Stimulated activated CD4-positive, alpha-beta T cell treated with anti-CD3 and anti-CD28 coated beads, Interleukin-15, amount 100 ng/mL, for 48 hours (primary cell): ENCODE measurements around the gene TSPAN9.
"Not testable (repeated sequence)": the region's sequence is repeated elsewhere in the genome, so short reads cannot be mapped to it uniquely, and the experiment has no call there.

ENCODE experiments used
- DNase-seq, 2 donors: peaks; one replicate each; pipeline ENCODE4 v3.0.0-alpha.2; 2020; ENCODE audit warnings: low read depth in 2 of 2

Gene TSPAN9

DNA sequence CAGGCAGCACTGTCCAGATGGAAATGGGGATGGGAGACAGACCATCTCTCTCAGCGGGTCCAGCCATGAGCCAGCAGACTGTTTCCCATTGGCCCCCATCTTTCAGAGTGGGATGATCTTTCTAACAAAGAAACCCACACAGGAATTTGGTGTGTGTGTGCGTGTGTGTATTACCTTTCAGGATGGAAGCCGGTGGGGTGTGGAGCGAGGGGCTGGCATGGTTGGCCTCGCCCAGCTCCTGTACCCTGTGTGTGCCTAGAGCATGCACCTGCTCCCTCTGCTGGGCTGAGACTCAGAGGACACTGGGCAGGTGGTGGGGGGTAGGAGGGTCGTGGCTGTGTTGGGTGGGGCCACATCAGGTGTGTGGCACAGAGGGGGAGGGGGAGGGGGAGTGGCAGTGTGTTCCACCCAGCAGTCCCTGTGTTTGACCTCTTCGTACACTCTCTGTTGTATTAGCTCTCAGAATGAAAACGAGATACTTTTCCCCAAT is 33.0 kb upstream of the TSPAN9 start:
- no peak for DNase-seq

DNA sequence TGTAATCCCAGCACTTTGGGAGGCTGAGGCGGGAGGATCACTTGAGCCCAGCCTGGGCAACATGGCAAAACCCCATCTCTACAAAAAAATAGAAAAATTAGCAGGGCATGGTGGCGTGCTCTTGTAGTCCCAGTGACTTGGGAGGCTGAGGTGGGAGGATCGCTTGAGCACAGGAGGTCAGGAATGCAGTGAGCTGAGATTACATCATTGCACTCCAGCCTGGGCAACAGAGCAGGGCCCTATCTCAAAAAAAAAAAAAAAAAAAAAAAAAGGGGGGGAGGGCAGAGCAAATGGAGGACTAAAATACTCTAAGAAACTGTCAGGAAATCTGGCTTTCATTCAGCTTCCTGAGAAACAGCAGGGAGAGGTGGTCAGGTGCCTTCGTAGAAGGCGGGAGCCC is 31.7 kb upstream of the TSPAN9 start:
- DNase-seq = no peak

DNA sequence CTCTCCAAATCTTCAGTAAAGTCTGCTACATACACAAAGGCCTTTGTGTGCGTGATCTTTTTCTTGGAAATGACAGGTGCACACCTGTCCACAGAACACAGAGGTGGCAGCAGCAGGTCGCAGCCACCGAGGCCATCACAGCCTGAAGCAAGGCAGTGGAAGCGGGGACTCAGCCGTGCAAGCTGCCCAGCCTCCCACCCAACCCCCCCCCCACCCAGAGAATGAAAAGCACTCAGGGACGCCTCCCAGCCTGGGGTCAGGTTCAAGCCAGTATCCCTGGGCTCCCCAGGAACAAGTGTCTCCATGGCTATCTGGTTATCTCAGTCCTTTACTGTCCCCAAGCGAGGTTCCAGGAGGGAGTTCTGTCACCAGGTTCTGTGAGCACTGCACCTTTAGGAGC is 31.2 kb upstream of the TSPAN9 start:
- DNase-seq = no peak

DNA sequence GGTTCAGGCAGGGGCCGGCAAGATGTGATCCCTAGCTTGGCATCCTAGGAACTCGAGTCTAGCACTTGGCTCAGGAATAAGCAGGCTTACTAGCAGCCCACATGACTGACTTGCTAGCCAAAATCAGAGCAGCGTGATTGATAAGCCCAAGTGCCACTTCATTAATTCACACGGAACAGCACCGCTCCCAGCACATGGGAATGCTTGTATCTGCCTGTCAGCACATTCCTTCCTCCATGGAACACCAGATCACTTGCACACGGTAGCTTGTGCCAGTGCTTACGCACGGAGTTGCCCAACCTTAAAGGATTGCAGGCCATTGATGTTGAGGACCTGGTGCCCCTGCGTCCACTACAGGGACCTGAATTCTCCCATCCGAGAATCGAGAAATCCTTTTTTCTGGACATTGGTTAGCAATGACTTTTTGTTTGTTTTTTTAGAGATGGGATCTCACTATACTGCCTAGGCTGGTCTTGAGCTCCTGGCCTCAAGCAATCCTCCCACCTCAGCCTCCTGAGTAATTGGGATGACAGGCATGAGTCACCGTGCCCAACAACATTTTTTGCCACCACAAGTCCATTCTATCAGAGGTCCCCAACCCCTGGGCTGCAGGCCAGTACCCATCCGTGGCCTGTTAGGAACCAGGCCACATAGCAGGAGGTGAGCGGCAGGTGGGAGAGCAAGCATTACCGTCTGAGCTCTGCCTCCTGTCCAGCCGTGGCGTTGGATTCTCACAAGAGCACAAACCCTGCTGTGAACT is 30.6 kb upstream of the TSPAN9 start:
- no peak for DNase-seq

DNA sequence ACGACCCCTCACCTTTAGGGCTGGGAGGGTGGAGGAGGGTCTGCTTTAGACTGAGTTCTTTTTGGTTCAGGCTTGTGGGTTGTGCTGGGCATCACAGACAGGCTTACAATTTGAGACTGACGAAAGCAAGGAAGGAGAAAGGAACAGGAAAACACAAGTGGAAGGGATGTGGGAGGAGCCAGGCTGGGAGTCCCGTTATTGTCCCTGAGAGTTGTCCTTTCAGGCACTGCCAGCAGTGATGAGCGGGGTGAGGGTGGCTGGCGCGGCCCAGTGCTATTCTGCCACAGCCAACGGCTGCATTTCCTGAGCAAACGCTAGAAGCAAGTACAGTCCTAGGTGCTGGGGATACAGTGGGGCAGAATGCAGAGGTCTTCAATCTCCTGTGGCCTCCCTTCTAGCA is 29.2 kb upstream of the TSPAN9 start:
- DNase-seq = no peak

DNA sequence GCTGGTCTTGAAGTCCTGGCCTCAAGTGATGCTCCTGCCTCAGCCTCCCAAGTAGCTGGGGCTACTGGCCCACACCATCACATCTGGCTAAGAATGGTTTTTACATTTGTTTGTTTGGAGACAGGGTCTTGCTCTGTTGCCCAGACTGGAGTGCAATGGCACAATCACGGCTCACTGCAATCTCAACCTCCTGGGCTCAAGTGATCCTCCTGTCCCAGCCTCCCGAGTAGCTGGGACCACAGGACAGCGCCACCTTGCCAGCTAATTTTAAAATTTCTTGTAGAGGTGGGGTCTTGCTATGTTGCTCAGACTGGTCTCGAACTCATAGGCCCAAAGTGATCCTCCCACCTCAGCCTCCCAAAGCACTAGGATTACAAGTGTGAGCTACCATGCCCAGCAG is 28.6 kb upstream of the TSPAN9 start:
- DNase-seq = no peak

DNA sequence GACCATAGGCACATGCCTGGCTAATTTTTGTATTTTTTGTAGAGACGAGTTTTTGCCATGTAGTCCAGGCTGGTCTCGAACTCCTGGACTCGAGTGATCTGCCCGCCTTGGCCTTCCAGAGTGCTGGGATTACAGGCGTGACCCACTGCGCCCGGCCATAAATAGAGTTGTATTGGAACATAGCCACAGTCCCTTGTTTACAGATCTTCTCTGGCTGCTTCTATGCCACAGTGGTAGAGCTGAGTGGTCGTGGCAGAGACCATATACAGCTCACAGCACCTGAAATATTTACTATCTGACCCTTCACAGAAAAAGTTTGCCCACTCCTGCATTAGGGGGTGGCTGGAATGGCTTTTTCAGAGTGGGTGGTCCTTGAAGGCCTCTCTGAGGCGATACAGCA is 28.0 kb upstream of the TSPAN9 start:
- DNase-seq = no peak

DNA sequence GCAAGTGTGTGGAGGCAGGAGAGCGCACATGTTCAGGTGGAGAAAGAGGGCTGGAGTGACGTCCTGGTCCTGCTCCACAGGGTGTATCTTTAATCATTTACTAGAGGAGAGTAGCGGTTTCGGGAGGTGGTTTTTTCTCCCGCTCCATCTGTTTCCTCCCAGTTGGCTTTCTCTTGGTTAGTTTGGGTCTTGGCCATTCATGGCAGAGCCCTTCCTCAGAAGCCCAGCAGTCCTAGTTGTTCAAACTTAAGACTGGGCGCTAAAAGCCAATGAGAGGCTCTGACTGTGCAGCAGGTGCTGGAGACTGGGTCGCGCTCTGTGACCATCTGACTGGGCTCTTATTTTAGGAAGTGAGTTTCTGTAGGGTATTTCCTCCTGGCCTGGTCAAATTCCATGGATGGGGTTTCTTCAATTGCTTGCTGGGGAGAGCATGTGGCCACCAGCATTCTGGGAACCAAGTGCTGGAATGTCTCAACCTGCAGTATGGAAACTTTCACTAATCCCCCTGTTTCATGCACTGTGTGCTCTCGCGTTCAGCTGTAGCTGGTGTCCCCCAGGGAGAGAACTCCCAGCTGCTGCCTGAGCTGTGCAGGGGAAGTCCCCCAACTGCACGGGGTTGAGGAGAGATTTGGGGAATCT is 27.4 kb upstream of the TSPAN9 start:
- no peak for DNase-seq

DNA sequence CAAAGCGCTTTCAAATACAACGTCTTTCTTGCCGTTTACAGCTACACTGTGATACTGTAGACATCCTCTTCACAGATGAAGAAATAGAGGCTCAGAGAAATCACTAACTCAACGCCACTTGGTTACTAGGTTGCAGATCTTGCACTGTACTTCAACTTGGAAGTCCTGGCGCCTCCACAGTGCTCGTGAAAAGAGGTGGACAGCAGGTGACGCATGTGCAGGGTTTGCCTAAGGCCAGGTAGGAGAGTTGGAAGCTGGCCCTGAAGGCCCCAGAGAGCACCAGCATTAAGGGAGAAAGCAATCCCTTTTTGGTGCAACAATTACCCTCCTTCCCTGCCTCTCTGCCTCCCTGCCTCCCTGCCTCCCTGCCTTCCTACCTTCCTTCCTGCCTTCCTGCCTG is 22.8 kb upstream of the TSPAN9 start:
- DNase-seq = no peak

DNA sequence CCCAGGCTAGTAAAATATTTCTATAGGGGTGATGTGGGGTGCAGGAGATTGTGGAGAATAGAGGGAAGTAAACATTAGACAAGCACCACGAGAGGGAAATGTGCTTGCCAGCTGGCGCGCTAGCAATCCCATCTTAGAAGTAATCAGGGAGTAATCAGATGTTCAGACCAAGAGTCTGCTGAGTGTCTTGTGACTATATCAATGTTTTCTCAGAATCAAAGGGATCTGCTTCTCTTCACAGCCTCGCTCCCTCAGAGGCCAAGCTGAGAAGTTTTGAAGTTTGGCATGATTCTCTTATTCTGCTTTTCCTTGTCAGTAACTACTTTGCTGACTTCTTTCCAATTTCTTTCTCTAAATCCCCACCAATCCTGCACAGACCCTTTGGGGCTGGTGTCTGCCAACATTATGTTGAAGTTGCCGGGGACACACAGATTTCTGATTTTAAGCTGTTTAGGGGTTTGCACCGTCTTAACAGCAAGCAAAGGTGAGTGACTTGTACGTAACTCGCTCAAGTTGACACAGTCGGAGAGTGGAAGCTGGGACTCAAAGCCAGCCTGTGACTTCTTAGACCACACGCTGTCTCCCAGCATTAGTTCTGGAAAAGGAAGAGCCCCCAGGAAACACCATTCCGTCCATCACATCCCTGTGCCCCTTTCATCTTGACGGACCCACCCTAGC is 22.0 kb upstream of the TSPAN9 start:
- no peak for DNase-seq

DNA sequence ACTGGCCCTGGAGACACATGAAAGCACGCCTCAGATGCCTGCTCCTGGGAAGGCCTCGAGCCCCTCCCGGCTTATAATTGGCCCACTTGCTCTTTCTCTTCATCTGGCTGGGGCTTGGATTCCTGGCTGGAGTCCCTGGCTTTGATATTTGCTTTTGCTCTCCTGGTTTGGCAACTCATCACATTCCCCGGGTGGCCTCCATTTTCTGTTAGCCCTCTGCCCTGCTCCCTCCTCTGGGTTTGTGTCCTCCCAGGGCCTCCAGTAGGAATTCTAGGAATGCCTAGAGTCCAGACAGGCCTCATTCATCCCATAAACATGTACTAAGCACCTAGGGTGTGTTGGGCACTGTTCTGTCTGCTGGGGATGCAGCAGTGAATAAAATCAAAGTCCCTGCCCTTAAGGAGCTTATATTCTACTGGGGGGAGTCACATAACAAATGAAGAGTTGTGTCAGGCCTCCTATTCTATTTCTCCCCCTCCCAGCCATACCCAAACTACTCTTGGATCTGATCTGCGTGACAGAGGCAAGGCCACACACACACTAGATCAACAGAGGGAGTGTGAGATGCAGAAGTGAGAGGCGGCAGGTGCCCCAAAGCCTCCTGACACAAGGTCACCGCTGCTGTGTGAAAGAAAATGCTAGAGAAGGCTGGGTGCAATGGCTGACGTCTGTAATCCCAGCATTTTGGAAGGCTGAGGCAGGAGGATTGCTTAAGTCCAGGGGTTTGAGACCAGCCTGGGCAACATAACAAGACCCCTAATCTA is 21.3 kb upstream of the TSPAN9 start:
- no peak for DNase-seq

DNA sequence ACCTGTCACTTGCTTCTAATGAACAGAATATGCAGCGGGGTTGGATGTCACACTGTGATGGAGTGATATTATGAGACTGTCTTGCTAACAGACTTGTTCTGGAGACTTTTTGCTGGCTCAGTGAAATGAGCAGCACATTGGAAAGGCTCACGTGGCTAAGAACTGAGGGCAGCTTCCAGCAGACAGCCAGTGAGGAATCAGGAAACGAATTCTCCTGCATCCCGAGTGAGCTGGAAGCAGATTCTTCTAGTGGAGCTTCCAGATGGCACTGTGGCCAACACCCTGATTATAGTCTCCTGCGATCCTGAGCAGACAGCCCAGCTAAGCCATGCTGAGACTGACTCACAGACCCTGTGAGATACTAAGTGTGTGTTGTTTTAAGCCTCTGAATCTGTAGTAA is 16.1 kb upstream of the TSPAN9 start:
- no peak for DNase-seq

DNA sequence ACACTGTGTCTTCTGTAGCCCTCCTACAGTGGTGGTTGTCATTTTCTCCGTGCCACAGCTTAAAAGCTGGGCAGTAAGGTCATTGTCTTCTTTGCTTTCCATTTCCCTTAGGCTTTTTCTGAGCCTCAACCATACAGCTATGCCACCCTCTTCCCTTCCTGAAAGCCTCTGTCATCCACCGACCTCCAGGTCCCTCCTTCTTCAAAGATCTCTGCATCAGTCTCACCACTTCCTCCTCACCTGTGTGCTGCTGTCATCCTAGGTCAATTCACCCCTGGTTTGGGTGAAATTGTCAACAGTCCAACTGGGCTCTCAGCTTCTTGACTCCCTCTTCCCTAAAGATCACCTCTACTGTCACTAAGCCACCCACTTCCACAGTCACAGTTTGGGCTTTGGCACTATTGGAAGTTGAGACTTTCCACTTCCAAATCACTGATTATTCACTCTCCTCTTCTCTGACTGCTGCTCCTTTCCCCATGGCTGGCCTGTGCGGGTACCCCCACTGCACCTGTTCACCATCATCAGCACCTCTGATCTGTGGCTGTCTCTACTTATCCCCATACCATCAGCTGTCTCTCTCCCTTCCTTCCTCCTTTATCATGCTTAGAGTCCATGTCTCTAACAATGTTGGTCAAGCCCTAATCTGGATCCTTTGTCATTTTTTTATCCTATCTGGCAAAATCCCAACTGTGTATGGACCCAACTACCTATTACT is 15.5 kb upstream of the TSPAN9 start:
- DNase-seq = no peak

DNA sequence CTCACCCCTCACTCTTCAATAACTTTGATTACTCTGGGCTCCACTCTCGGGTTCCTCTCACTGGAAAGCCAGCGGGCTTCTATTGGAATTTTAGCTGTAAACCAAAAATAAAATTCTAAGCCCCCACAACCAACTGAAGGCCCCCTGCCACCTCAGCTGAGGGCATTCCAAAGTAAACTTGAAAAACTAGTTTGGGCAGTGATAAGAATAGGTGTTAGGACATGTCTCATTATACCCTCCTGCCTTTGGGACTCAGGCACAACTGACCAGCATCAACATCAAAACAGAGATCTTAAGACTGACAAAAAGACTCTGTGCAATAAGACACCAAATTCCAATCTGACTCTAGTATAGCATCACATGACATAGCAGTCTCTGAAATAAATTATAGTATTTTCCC is 11.9 kb upstream of the TSPAN9 start:
- DNase-seq = no peak

DNA sequence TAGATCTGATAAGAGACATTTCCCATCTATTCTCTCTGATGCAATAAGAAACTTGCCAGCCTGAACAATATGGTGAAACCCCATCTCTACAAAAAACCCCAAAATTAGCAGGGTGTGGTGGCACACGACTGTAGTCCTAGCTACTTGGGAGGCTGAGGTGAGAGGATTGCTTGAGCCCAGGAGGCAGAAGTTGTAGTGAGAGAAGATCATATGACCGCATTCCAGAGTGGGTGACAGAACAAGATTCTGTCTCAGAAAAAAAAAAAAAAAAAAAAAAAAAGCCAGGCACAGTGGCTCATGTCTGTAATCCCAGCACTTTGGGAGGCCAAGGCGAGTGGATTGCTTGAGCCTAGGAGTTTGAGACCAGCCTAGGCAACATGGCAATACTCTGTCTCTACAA is 11.3 kb upstream of the TSPAN9 start:
- not testable (repeated sequence) for DNase-seq

DNA sequence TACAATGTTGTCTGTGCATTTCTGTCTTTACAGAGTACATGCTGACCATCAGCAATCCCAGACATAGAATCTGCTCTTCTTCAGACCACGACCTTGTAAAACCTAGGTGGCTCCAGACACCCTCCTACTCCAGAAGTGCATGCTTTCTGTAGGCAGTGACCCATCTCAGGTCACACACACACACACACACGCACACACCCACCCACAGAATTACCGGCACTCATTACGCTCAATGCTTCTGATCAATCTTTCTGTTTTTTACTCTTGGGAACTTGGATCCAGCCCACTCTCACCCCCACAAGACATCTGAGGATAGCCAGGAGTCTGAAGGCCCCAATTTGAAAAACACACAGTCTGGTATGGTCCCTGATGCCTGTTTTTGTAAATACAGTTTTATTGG is 7.5 kb upstream of the TSPAN9 start:
- no peak for DNase-seq

DNA sequence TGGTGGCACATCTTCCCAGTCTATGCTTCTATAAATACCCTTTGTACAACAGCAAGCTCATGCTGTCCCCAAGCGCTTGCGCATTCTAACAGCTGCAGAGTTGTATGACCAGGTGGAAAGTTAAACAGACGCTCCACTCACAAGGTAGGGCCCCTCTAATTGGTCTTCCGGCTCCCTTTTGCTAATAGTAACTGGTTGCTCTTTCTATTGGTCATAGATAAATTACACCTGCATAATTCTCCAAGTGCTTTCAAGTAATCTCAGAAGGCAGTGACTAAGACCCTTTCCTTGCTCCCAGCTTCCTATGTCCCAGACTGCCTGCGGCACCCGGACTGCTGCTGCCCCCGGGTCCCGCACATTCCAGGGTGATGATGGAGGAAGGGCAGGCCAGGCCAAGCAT is 6.1 kb upstream of the TSPAN9 start:
- DNase-seq = no peak

DNA sequence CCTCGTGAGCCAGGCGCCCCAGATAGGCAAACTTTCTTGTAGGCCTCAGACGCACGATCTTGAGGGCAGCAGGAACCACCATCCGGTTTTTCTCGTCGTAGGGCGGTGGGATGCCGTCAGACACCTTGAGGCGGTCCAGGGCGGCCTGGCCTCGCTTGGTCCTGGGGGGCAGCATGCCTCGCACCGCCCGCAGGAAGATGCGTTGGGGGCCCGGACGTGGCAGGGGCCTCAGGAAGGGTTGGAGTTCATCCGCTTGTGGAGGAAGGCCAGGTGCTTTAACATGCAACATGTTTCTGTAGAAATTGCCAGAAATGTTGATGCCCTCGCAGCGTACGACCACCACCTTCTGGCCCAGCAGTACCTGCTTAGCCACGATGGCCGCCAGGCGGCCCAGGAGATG is 5.5 kb upstream of the TSPAN9 start:
- no peak for DNase-seq

DNA sequence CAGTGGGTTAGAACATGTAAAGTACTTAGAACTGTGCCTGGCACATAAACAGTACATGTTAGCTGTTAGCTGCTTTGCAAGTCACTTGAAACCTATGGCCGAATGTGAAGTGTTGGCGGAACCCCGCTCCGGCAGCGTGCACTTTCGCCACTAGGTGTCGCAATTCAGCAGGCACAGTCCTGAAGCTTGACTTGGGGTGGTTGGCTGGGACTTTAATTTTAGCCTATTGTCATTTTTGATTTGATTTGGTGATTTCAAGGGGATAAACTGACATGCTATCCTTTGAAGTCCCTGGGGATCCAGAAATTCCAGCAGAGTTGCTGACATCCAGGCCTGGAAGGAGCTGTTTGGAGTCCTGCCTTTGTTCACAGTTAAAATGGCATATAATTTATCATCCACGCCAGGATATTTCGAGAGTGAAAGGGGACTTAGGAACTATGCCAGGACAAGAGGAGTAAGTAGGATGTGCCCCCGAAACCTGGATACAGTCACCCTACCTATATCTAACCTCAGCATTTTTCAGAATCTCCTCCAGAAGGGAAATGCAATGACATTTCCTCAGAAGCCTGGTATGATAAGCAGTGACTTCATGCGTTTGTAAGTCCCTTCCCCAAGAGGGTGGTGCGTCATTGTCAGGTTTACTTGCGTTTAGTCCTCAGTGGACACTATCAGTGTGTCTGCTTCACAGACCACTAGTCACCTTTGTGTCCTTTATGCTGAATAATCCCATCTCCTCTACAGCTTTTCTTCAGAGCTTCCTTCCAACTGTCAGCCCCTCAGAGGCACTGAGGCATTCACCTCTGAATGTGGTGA is 3.5 kb upstream of the TSPAN9 start:
- DNase-seq = peak; percentile 61 to 77

DNA sequence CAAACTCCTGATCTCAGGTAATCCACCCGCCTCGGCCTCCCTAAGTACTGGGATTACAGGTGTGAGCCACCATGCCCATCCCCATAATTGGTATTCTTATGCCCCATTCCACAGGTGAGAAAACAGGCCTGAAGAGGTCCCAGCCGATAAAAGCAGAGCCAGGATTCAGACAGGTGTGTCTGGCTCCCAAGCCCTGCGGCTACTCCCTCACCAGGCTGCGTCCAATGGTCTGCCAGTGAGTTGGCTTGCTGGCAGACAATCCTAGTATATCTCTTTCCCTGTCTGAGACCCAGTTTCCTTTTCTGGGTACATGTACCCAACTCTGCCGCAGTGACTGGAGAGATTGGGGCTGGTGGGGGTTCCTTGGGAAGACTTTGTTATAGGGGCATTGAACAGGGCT is 1.9 kb upstream of the TSPAN9 start:
- DNase-seq = no peak

DNA sequence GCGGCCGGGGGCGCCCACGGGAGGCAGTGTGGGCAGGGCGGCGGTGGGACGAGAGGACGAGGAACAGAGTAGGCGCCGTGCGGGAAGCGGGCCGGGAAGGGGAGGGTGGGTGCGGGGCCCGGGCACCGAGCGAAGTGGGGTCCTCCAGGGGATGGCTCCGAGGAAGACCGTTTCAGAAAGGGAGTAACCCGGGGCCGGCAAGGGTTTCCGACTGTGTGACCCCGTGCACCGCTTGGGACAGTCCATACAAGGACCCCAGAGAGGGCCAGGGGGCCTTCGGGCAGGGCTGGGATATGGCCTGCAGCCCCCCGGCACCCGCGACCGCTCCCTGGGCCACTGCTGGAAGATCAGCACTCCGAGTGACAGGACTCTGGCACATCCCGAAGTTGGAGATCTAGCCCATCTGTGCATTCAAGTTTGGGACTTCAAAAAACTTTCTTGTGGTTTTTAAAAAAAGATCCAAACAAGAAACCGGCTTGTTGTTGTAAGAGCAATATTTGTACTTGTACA is 448 bp downstream of the TSPAN9 start:
- DNase-seq = no peak
